Chondrocyte (in vitro differentiated cells): ENCODE data around the gene PXMP4. TPM values are rescaled to one million over a fixed set of nuclear protein-coding genes. Genes with fewer than 3 reads are reported as not detected.
"Not testable (repeated sequence)": the region's sequence is repeated elsewhere in the genome, so short reads cannot be mapped to it uniquely, and the experiment has no call there.

ENCODE experiments used
- DNase-seq: peaks from one replicate; pipeline ENCODE4 v3.0.0; 2021; ENCODE audit warnings: mixed read lengths, low spot score
- H3K27ac Mint-ChIP-seq: one replicate; pipeline ENCODE4 v1.8.0; 2021; ENCODE audit warnings: mild to moderate bottlenecking, moderate library complexity, mixed read lengths; ENCODE audit not compliant: unreplicated experiment
- H3K27me3 Mint-ChIP-seq: 2 replicates; pipeline ENCODE4 v1.8.0; 2021; ENCODE audit warnings: low read depth, mixed read lengths
- H3K36me3 Mint-ChIP-seq: 2 replicates; pipeline ENCODE4 v1.8.0; 2021; ENCODE audit warnings: low read depth, mixed read lengths
- H3K4me1 Mint-ChIP-seq: 2 replicates; pipeline ENCODE4 v1.8.0; 2021; ENCODE audit warnings: low read depth, mild to moderate bottlenecking, mixed read lengths
- H3K4me3 Mint-ChIP-seq: one replicate; pipeline ENCODE4 v1.8.0; 2021; ENCODE audit warnings: mild to moderate bottlenecking, moderate library complexity, mixed read lengths; ENCODE audit not compliant: unreplicated experiment
- H3K9me3 Mint-ChIP-seq: 2 replicates; pipeline ENCODE4 v1.8.0; 2021; ENCODE audit warnings: low read depth, mixed read lengths
- total RNA-seq: library from RNA; stranded (reverse); gene quantifications from 3 replicates; pipeline ENCODE4 v1.2.1, GENCODE V29; 2021
- TF ChIP-seq, protein P1 (sequence below): fragments of 200-600 bp; sonication (generic); IDR thresholded peaks from 2 replicates; pipeline ENCODE4 v1.5.0; 2021; ENCODE audit warnings: antibody characterized with exemption, mild to moderate bottlenecking, moderate library complexity

Gene PXMP4
- total RNA-seq, 1 donor from 2014 or later: 6.4 TPM

DNA sequence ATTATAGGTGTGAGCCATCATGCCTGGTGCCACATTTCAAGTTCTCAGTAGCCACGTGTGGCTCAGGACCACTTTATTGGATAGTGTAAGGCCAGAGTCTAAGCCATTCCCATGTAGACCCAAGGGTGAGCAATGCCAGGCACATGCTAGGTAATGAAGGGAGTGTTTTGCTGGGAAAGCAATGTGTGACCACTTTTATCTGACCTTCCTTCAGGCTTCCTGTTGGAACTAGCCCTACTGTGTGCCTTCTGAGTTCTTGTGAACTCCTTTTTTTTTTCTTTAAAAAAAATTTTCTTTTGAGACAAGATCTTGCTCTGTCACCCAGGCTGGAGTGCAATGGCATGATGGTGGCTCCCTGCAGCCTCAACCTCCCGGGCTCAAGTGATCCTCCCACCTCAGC lies 45.0 kb upstream of the PXMP4 start:
- Mint-ChIP-seq H3K27me3 (no peaks in the 10 kb centered on the region), H3K27ac (no peak overlapping the region), H3K4me1 (no peaks in the 10 kb centered on the region), H3K36me3 (peaks cover 10% of the 10 kb centered on the region), H3K9me3 (no peaks in the 10 kb centered on the region), H3K4me3 (no peak overlapping the region)
- TF ChIP-seq, protein P1, sequence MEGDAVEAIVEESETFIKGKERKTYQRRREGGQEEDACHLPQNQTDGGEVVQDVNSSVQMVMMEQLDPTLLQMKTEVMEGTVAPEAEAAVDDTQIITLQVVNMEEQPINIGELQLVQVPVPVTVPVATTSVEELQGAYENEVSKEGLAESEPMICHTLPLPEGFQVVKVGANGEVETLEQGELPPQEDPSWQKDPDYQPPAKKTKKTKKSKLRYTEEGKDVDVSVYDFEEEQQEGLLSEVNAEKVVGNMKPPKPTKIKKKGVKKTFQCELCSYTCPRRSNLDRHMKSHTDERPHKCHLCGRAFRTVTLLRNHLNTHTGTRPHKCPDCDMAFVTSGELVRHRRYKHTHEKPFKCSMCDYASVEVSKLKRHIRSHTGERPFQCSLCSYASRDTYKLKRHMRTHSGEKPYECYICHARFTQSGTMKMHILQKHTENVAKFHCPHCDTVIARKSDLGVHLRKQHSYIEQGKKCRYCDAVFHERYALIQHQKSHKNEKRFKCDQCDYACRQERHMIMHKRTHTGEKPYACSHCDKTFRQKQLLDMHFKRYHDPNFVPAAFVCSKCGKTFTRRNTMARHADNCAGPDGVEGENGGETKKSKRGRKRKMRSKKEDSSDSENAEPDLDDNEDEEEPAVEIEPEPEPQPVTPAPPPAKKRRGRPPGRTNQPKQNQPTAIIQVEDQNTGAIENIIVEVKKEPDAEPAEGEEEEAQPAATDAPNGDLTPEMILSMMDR: no peak
- DNase-seq: no peak

DNA sequence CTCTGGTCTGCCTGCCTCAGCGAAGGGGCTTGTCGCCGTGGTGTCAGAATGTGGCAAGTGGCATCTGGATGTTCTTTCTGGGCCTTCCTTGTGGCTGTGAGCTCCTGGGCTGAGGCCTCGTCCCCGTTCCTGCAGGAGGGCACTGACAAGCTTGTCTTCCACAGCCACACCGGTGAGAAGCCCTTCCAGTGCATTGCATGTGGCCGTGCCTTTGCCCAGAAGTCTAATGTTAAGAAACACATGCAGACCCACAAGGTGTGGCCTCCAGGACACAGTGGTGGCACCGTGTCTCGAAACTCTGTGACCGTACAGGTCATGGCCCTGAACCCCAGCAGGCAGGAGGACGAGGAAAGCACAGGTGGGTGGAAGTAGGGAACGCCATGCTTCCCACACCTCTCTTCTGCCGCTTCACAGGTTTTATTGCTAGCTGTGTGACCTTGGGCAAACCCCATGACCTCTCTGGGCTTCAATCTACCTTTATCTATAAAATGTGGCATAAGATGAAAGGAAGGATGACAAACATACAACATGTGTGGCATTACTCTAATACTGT lies 41.7 kb upstream of the PXMP4 start:
- no peaks in the 10 kb centered on the region for H3K27me3 Mint-ChIP-seq
- H3K9me3 Mint-ChIP-seq: peaks cover 10% of the 10 kb centered on the region
- peaks cover 26% of the 10 kb centered on the region for H3K36me3 Mint-ChIP-seq
- no peak overlapping the region for H3K4me3 Mint-ChIP-seq
- TF ChIP-seq, protein P1: no peak
- no peak overlapping the region for H3K27ac Mint-ChIP-seq
- no peaks in the 10 kb centered on the region for H3K4me1 Mint-ChIP-seq
- DNase-seq: no peak

DNA sequence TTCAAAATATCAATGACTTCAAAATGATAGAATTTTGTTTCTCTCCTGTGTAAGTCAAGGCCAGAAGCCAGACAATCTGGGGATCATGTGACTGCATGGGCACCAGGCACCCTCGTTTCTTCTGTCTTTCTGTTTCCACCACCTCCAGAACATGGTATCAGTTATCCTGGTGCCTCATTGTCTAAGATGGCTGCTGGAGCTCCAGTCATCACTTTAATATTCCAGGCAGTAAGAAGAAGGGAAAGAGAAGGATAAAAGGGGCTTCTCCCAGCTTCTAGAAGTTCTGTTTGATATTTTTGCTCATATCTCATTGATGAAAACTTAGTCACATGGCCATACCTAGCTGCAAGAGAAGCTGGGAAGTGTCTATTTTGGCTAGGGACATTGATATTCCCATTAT lies 37.3 kb upstream of the PXMP4 start:
- H3K4me3 Mint-ChIP-seq: no peak overlapping the region
- H3K27me3 Mint-ChIP-seq: no peaks in the 10 kb centered on the region
- peaks cover 31% of the 10 kb centered on the region for H3K36me3 Mint-ChIP-seq
- no peak for DNase-seq
- H3K9me3 Mint-ChIP-seq: peaks cover 12% of the 10 kb centered on the region
- TF ChIP-seq, protein P1: no peak
- no peaks in the 10 kb centered on the region for H3K4me1 Mint-ChIP-seq
- H3K27ac Mint-ChIP-seq: no peak overlapping the region

DNA sequence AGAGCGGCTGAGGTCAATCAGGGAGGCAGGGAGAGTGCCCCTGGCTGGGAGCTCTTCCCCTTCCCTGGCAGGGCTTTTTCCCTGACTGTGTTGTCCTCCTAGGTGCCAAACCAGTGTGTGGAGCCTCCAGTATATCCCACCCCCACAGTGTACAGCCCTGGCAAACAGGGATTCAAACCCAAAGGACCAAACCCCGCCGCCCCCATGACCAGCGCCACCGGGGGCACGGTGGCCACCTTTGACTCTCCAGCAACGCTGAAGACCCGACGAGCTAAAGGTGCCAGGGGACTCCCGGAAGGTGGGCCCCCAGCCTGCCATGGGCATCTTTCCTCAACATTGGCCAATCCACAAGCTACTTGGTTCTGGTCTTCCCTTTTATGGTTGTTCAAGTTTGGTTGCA lies 36.9 kb upstream of the PXMP4 start:
- Mint-ChIP-seq H3K4me3 (no peak overlapping the region), H3K36me3 (peaks cover 30% of the 10 kb centered on the region)

DNA sequence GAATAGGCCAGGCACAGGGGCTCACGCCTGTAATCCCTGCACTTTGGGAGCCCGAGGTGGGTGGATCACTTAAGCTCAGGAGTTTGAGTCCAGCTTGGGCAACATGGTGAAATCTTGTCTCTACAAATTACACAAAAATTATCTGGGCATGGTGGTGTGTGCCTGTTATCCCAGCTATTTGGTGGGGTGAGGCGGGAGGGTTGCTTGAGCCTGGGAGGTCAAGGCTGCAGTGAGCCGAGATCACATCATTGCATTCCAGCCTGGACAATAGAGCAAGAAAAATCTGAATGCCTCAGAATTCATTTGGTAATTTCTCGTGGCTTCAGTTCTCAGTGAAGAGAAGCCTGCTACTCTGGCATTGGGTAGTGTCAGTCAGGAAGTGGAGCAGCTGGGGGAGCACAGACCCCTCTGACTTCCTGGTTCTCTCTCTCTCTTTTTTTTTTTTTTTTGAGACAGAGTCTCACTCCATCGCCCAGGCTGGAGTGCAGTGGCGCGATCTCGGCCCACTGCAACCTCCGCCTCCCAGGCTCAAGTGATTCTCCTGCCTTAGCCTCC lies 35.9 kb upstream of the PXMP4 start:
- H3K36me3 Mint-ChIP-seq: peaks cover 32% of the 10 kb centered on the region
- H3K27ac Mint-ChIP-seq, H3K4me3 Mint-ChIP-seq, DNase-seq, H3K4me1 Mint-ChIP-seq, H3K27me3 Mint-ChIP-seq: not testable (repeated sequence)
- peaks cover 12% of the 10 kb centered on the region for H3K9me3 Mint-ChIP-seq

More for the DNA sequence above, 36.9 kb upstream of the PXMP4 start:
- H3K27ac Mint-ChIP-seq: no peak overlapping the region
- H3K9me3 Mint-ChIP-seq: peaks cover 12% of the 10 kb centered on the region
- H3K4me1 Mint-ChIP-seq: no peaks in the 10 kb centered on the region
- no peaks in the 10 kb centered on the region for H3K27me3 Mint-ChIP-seq
- DNase-seq: no peak
- TF ChIP-seq, protein P1: no peak

DNA sequence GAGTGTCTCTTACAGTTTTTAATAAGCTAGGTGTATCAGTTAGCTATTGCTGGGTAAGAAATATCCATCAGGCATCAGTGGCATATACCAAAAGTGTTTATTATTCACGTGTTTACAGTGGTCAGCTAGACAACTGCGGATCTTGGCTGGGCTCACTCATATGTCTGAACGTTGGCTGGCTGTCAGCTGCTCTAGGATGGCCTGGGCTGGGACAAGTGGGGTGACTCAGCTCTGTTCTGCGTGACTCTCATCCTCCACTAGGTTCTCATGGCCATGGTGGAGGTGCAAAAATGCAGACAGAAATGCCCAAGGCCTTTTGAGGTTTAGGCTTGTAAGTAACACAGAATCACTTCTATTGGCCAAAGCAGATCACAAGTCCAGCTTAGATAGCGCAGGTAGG lies 33.7 kb upstream of the PXMP4 start:
- Mint-ChIP-seq H3K4me1 (no peaks in the 10 kb centered on the region), H3K27ac (no peak overlapping the region), H3K27me3 (no peaks in the 10 kb centered on the region), H3K4me3 (no peak overlapping the region), H3K9me3 (peaks cover 12% of the 10 kb centered on the region), H3K36me3 (peaks cover 31% of the 10 kb centered on the region)
- TF ChIP-seq, protein P1: no peak
- no peak for DNase-seq
